Activated naive CD8-positive, alpha-beta T cell treated with anti-CD3 and anti-CD28 coated beads for 36 hours (primary cell): ENCODE measurements around the gene OLIG1. TPM values are rescaled to one million over a fixed set of nuclear protein-coding genes. Genes with fewer than 3 reads are reported as not detected.

Experiments
- DNase-seq: peaks from one replicate; pipeline ENCODE4 v3.0.0; 2021
- H3K27ac Mint-ChIP-seq: one replicate; pipeline ENCODE4 v1.8.0; 2022; ENCODE audit warnings: mild to moderate bottlenecking, moderate library complexity, mixed read lengths
- H3K27me3 Mint-ChIP-seq: one replicate; pipeline ENCODE4 v1.8.0; 2022; ENCODE audit warnings: mild to moderate bottlenecking, mixed read lengths
- H3K36me3 Mint-ChIP-seq: one replicate; pipeline ENCODE4 v1.8.0; 2021; ENCODE audit warnings: mild to moderate bottlenecking, mixed read lengths
- H3K4me1 Mint-ChIP-seq: one replicate; pipeline ENCODE4 v1.8.0; 2021; ENCODE audit warnings: mixed read lengths
- H3K4me3 Mint-ChIP-seq: one replicate; pipeline ENCODE4 v1.8.0; 2022; ENCODE audit warnings: mild to moderate bottlenecking, moderate library complexity, mixed read lengths
- H3K9me3 Mint-ChIP-seq: one replicate; pipeline ENCODE4 v1.8.0; 2022; ENCODE audit warnings: mixed read lengths
- total RNA-seq, 2 experiments: library from RNA; stranded (reverse); gene quantifications; one replicate each; pipeline ENCODE4 v1.2.3, GENCODE V29; 2021

The OLIG1 gene
- total RNA-seq, 2 experiments from 2014 or later, result 0.21 TPM; not detected in 1

DNA sequence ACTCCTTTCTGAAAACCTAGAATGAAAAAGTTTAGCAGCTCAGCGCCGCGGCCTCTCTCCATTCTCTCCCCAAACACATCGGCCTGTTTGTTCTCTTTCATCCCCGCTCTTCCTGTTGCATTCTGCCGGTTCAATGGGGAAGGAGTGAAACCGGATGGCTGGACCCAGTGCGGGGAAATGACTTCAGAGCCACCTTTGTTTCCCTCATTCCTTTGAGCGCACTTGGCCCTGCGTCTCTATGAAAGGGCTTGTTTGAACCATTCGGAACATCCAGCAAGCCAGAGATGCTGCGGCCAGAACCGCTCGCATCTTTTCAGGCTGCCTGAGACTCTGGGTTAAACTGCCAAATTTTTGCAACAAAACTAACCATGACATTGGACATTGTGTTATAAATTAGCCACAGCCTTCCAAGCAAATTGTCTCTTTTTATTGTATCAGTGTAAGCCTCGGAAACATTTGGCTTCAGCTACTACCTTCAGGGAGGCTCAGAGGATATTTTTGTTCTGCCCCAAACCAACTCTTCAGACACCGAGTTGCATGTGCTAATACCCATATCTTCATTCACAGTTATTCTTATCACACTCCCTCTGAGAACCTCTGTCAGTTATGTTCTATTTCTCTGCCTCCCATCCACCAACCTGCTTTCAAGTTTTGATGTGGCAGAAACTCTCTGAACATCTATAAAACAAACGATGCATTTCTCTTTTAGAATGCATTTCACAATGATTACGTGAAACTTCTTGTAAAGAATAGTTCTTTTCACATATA, 5.1 kb upstream of the OLIG1 start:
- Mint-ChIP-seq H3K36me3 (no peaks in the 10 kb centered on the region), H3K27ac (no peak overlapping the region), H3K4me3 (no peak overlapping the region), H3K9me3 (no peaks in the 10 kb centered on the region), H3K27me3 (peaks cover 54% of the 10 kb centered on the region), H3K4me1 (peaks cover 5% of the 10 kb centered on the region)
- no peak for DNase-seq

DNA sequence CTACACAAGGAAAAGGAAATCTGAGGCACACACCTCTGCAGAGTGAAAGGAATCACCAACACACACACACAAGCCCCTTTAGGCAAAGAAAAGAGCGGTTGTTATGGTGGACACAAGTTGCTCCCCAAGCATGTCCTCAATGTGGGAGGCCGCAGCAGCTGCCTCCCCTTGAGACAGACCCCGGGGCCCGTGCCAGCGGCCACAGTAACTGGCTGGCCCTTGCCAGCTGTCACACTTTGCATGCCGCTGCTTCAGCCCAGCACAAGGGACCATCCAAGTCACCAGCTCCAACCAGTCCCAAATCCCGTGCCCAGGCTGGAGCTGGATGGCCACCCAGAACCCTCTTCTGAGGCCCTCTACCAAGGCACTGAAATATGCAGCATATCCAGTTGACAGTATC, 2.9 kb upstream of the OLIG1 start:
- H3K27ac Mint-ChIP-seq, result no peak overlapping the region
- no peaks in the 10 kb centered on the region for H3K9me3 Mint-ChIP-seq
- DNase-seq, result no peak
- no peak overlapping the region for H3K4me3 Mint-ChIP-seq
- H3K4me1 Mint-ChIP-seq, result peaks cover 8% of the 10 kb centered on the region
- no peaks in the 10 kb centered on the region for H3K36me3 Mint-ChIP-seq
- H3K27me3 Mint-ChIP-seq, result peaks cover 61% of the 10 kb centered on the region

DNA sequence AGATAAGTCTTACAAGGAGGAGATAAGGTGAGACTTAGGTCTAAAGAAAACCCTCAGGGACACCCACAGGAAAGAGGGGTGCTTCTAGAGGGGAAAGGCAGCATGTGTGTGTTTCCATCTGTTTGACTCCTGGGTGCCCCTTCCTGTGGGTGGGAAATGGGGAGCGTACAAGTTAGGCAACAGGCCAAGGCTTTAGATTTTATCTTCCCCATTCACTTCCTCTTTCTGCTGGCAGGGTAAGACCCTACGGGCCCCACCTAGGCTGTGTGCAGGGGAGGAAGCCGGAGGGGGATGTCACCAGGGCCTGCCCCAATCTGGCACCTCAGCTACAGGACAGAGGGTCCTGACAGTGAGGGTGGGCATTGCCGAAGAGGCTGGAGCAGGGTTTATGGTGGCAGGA, 2.5 kb upstream of the OLIG1 start:
- no peak overlapping the region for H3K27ac Mint-ChIP-seq
- DNase-seq, result no peak
- peaks cover 65% of the 10 kb centered on the region for H3K27me3 Mint-ChIP-seq
- no peaks in the 10 kb centered on the region for H3K9me3 Mint-ChIP-seq
- peaks cover 8% of the 10 kb centered on the region for H3K4me1 Mint-ChIP-seq
- no peaks in the 10 kb centered on the region for H3K36me3 Mint-ChIP-seq
- no peak overlapping the region for H3K4me3 Mint-ChIP-seq

DNA sequence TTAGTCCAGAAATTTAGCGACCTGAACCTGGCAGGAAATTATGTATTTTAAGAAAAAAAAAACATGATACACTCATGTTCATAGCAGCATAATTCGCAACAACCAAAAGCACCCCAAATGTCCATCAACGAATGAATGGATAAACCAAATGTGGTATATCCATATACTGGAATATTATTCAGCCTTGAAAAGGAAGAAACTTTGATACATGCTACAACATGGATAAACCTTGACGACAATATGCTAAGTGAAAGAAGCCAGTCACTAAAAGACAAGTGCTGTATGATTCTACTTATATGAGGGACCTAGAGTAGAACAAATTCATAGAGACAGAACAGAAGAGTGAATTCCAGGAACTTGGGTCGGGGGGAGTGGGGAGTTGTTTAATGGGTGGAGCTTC, 698 bp upstream of the OLIG1 start:
- DNase-seq, result no peak
- Mint-ChIP-seq H3K9me3 (no peaks in the 10 kb centered on the region), H3K27me3 (peaks cover 73% of the 10 kb centered on the region), H3K36me3 (no peaks in the 10 kb centered on the region), H3K4me1 (peaks cover 8% of the 10 kb centered on the region), H3K27ac (no peak overlapping the region), H3K4me3 (peak overlapping the region; percentile 47)

DNA sequence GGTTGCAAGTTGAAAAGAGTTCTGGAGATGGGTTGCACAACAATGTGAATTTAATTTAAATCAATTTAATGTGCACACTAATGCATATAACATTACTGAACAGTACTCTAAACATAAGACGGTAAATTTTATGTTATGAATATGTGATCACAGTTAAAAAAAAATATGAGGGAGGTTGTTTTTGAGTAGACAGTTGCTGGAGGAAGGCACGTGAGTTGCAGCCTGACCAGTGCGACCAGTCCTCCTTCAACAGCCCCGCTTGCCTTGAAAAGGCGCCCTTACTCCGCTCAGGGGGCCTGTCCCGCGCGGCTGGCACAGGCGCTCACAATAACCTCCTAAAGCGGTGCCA, 322 bp upstream of the OLIG1 start:
- Mint-ChIP-seq H3K9me3 (no peaks in the 10 kb centered on the region), H3K27ac (no peak overlapping the region), H3K36me3 (no peaks in the 10 kb centered on the region), H3K4me1 (peaks cover 8% of the 10 kb centered on the region), H3K27me3 (peaks cover 71% of the 10 kb centered on the region), H3K4me3 (peak overlapping the region; percentile 47)
- no peak for DNase-seq

DNA sequence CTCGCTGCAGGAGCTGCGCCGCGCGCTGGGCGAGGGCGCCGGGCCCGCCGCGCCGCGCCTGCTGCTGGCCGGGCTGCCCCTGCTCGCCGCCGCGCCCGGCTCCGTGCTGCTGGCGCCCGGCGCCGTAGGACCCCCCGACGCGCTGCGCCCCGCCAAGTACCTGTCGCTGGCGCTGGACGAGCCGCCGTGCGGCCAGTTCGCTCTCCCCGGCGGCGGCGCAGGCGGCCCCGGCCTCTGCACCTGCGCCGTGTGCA, 730 bp downstream of the OLIG1 start:
- Mint-ChIP-seq H3K27ac (no peak overlapping the region), H3K36me3 (no peaks in the 10 kb centered on the region), H3K9me3 (no peaks in the 10 kb centered on the region), H3K4me1 (peaks cover 8% of the 10 kb centered on the region), H3K4me3 (no peak overlapping the region), H3K27me3 (peaks cover 77% of the 10 kb centered on the region)
- no peak for DNase-seq

DNA sequence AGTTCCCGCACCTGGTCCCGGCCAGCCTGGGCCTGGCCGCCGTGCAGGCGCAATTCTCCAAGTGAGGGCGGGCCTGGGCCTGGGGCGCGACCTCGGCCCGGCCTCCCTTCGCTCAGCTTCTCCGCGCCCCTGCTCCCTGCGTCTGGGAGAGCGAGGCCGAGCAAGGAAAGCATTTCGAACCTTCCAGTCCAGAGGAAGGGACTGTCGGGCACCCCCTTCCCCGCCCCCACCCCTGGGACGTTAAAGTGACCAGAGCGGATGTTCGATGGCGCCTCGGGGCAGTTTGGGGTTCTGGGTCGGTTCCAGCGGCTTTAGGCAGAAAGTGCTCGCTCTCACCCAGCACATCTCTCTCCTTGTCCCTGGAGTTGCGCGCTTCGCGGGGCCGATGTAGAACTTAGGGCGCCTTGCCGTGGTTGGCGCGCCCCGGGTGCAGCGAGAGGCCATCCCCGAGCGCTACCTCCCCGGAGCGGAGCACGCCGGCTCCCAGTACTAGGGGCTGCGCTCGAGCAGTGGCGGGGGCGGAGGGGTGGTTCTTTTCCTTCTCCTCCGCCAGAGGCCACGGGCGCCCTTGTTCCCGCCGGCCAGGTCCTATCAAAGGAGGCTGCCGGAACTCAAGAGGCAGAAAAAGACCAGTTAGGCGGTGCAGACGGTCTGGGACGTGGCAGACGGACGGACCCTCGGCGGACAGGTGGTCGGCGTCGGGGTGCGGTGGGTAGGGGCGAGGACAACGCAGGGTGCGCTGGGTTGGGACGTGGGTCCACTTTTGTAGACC, 1.2 kb downstream of the OLIG1 start:
- H3K27ac Mint-ChIP-seq, result no peak overlapping the region
- H3K27me3 Mint-ChIP-seq, result peaks cover 77% of the 10 kb centered on the region
- peaks cover 8% of the 10 kb centered on the region for H3K4me1 Mint-ChIP-seq
- H3K9me3 Mint-ChIP-seq, result no peaks in the 10 kb centered on the region
- H3K36me3 Mint-ChIP-seq, result no peaks in the 10 kb centered on the region
- peak overlapping the region; percentile 76 for H3K4me3 Mint-ChIP-seq
- peak; percentile 30 for DNase-seq

DNA sequence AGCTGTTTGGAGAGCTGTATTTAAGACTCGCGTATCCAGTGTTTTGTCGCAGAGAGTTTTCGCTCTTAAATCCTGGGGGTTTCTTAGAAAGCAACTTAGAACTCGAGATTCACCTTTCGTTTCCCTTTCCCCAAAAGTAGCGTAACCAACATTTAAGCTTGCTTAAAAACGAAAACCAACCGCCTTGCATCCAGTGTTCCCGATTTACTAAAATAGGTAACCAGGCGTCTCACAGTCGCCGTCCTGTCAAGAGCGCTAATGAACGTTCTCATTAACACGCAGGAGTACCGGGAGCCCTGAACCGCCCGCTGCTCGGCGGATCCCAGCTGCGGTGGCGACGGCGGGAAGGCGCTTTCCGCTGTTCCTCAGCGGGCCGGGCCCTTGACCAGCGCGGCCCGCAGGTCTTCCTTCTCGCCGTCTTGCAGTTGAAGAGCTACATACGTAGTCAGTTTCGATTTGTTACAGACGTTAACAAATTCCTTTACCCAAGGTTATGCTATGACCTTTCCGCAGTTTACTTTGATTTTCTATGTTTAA, 1.9 kb downstream of the OLIG1 start:
- Mint-ChIP-seq H3K4me1 (peaks cover 8% of the 10 kb centered on the region), H3K9me3 (no peaks in the 10 kb centered on the region), H3K27ac (no peak overlapping the region), H3K27me3 (peaks cover 71% of the 10 kb centered on the region), H3K36me3 (no peaks in the 10 kb centered on the region), H3K4me3 (peak overlapping the region; percentile 76)
- no peak for DNase-seq

DNA sequence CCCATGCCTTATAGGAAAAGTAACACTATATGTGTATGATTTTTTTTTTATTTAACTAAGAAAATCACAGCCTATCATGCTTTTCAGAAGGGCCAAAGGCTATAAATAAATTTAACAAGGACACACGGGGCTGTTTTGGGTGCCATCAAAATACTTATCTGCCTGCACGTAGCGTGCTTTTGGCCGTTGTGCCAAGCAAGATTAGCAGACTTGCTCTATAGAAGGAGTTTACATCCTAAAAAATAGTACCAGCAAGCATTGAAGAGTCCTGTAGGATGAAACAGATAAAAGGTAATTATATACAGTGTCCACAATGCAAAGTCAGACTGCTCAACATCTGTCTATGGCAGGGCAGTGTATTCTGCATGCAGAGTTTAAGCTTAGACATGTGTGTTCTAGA, 3.7 kb downstream of the OLIG1 start:
- peaks cover 70% of the 10 kb centered on the region for H3K27me3 Mint-ChIP-seq
- DNase-seq, result no peak
- no peak overlapping the region for H3K4me3 Mint-ChIP-seq
- no peaks in the 10 kb centered on the region for H3K9me3 Mint-ChIP-seq
- H3K27ac Mint-ChIP-seq, result no peak overlapping the region
- no peaks in the 10 kb centered on the region for H3K36me3 Mint-ChIP-seq
- peaks cover 16% of the 10 kb centered on the region for H3K4me1 Mint-ChIP-seq

DNA sequence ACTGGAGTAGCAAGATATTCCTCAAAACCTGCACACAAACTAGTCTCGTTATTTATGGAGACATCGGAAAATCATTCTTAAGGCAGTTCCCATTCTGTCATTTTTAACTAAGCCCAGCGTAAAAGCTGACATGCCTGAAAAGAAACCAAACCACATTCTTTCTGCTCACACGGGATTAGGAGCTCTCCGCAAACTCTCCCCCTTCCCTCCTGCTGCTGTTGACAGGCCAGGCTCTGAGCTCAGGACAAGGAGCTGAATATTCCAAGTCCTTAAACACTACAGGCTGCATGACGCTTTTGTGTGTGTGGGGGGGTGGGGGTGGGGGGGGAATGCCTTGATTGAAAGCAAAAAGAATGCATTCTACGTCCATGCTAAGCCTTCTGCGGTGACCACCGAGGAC, 5.2 kb downstream of the OLIG1 start:
- Mint-ChIP-seq H3K27ac (no peak overlapping the region), H3K27me3 (peaks cover 57% of the 10 kb centered on the region), H3K9me3 (no peaks in the 10 kb centered on the region), H3K36me3 (no peaks in the 10 kb centered on the region), H3K4me1 (peaks cover 20% of the 10 kb centered on the region), H3K4me3 (no peak overlapping the region)
- DNase-seq, result no peak

DNA sequence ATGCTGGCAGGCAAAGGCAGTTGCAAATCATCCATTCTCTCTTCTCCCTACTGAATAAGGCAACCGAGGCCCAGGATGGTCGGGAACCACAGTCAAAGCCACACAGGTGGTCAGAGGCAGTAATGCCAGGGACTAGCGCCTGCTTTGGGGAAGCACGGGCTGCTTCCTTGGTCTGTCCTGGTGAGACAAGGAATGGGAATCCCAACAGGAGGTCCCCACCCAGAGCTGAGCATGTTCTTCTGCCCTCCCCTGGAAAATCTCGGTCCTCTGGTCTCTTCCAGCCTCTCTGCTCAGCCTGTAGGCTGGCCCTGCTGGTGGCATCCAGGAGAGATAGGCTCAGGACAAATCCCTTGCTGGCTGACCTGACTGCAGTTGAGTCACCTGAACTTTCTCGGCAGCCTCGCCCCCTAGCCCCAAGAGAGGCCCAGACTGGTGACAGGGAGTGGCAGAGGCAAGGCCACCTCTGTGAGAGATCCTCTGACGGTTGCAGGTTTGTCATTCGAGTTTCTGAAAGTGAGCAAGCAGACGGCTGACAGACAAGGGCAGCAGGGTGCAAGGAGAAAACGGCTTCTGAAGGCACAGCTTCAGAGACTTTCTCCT, 5.8 kb downstream of the OLIG1 start:
- peaks cover 20% of the 10 kb centered on the region for H3K4me1 Mint-ChIP-seq
- H3K36me3 Mint-ChIP-seq, result no peaks in the 10 kb centered on the region
- H3K27ac Mint-ChIP-seq, result no peak overlapping the region
- peaks cover 57% of the 10 kb centered on the region for H3K27me3 Mint-ChIP-seq
- no peaks in the 10 kb centered on the region for H3K9me3 Mint-ChIP-seq
- no peak overlapping the region for H3K4me3 Mint-ChIP-seq
- no peak for DNase-seq

DNA sequence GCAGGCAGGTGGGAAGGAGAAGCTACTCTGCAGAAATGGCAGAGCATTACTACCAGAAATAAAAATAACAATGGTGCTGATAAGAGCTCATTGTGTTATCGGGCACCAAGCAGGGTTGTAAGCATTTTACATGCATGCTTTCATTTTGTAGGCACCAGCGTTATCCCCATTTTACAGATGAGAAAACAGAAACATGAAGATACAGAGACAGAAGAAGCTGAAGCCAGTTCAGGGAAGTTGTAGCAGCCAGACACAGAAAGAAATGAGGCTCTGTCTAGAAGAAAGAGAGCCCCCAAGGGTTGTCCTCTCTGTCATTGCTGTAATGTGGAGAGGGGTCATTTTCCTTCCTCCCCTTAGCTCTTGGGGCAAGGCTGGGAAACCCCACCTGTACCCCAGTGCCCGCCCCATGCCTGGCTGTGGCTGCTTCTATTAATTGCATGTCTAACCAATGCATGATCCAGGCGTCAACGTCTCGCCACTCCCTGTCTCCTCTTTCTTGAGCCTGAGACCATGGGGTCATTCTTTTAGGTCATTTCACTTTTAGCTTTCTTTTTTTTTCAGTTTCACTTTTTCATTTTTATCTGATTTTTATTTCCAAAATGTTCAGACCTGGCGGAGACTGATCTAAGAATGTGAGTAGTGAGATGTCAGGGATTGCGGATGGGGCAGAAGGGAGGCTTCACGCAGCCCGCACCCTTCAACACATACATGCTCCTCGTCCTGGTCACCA, 6.8 kb downstream of the OLIG1 start:
- H3K27me3 Mint-ChIP-seq, result peaks cover 49% of the 10 kb centered on the region

DNA sequence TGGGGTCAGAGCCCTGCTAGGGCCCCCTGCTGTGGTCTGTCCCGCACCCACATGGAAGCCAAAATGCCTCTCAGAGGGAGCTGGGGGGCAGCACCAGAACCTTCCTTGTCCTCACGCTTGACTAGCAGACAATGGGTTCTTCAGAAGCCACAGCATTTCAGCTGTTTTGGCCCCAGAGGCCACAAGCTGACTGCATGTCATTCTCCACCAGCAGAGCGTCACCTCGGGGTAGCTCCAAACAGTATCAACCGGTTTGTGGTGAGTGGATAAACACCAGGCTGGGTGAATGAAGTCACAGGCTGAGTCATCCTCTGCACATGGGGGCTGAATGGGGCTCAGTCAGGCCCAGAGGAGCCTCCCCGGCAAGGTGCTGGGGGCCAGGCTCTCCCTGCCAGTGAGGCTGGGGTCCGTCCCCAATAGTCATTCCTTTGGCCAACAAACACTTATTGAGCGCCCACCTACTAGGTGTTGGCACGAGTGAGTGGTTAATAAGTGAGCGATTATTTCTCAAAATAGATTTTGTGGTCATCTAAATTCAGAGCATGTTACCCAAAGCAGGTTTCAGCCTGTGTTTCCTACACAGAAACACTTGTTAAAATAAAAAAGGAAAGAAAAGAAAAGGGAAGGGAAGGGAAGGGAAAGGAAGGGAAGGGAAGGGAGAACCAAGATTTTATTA, 9.1 kb downstream of the OLIG1 start:
- no peak overlapping the region for H3K27ac Mint-ChIP-seq
- peaks cover 26% of the 10 kb centered on the region for H3K27me3 Mint-ChIP-seq
- no peaks in the 10 kb centered on the region for H3K9me3 Mint-ChIP-seq
- no peaks in the 10 kb centered on the region for H3K36me3 Mint-ChIP-seq
- peak; percentile 47 for DNase-seq
- H3K4me3 Mint-ChIP-seq, result no peak overlapping the region
- H3K4me1 Mint-ChIP-seq, result peaks cover 13% of the 10 kb centered on the region

More for the DNA sequence above, 6.8 kb downstream of the OLIG1 start:
- Mint-ChIP-seq H3K36me3 (no peaks in the 10 kb centered on the region), H3K9me3 (no peaks in the 10 kb centered on the region), H3K4me3 (no peak overlapping the region), H3K4me1 (peaks cover 14% of the 10 kb centered on the region), H3K27ac (no peak overlapping the region)
- no peak for DNase-seq

DNA sequence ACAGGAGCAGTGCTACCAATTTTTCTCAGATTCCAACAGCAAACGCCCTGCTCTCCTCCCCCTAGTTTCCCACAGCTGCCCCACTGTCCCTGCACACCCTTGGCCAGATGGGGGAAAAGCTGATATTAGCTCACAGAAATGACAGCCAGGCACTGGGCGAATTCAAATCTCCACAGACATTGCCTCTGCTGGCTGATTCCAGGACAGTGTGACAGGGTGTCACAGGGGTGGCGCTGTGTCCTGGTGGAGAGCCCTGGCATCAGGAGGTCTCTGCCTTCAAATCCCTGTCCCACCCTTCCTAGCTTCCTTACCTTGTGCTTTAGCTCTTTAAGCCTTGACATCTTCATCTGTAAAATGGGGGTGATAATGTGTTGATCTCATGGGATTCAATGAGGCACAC, 10.4 kb downstream of the OLIG1 start:
- H3K27ac Mint-ChIP-seq, result no peak overlapping the region
- peaks cover 13% of the 10 kb centered on the region for H3K4me1 Mint-ChIP-seq
- no peak for DNase-seq
- H3K36me3 Mint-ChIP-seq, result no peaks in the 10 kb centered on the region
- peaks cover 18% of the 10 kb centered on the region for H3K27me3 Mint-ChIP-seq
- H3K4me3 Mint-ChIP-seq, result no peak overlapping the region
- no peaks in the 10 kb centered on the region for H3K9me3 Mint-ChIP-seq

DNA sequence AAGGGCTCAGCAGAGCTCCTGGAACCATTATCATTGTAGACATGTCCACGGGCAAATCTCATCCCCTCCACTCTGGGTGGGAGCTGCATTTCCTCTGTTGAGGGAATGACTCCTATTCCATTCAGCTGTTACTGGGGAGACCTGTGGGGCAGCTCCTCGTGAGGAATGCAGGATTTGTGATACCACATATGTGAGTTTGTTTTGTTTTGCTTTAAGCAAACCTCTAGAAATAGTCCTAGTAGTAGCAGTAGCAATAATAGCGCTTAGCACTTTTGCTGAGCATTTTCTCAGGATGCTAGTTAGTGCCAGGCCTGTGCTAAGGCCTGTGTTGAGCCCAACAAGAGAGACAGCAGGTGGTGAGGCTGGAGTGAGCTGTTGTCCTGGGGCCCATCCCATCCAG, 10.8 kb downstream of the OLIG1 start:
- H3K27me3 Mint-ChIP-seq, result peaks cover 14% of the 10 kb centered on the region
- H3K4me1 Mint-ChIP-seq, result peaks cover 13% of the 10 kb centered on the region
- H3K9me3 Mint-ChIP-seq, result no peaks in the 10 kb centered on the region
- no peak overlapping the region for H3K27ac Mint-ChIP-seq
- DNase-seq, result no peak
- H3K4me3 Mint-ChIP-seq, result no peak overlapping the region
- no peaks in the 10 kb centered on the region for H3K36me3 Mint-ChIP-seq
